Fibroblast of peridontal ligament (primary cell): ENCODE measurements around the gene MTX1.
"Not testable (repeated sequence)": the region's sequence is repeated elsewhere in the genome, so short reads cannot be mapped to it uniquely, and the experiment has no call there.

Source experiments
- DNase-seq: peaks from one replicate; pipeline ENCODE4 v3.0.0-alpha.2; 2010; ENCODE audit errors: extremely low read depth

MTX1 gene, protein sequence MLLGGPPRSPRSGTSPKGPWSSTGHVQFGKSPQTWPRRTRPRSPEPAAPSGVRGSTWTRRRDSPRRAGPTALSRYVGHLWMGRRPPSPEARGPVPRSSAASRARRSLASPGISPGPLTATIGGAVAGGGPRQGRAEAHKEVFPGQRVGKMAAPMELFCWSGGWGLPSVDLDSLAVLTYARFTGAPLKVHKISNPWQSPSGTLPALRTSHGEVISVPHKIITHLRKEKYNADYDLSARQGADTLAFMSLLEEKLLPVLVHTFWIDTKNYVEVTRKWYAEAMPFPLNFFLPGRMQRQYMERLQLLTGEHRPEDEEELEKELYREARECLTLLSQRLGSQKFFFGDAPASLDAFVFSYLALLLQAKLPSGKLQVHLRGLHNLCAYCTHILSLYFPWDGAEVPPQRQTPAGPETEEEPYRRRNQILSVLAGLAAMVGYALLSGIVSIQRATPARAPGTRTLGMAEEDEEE

DNA sequence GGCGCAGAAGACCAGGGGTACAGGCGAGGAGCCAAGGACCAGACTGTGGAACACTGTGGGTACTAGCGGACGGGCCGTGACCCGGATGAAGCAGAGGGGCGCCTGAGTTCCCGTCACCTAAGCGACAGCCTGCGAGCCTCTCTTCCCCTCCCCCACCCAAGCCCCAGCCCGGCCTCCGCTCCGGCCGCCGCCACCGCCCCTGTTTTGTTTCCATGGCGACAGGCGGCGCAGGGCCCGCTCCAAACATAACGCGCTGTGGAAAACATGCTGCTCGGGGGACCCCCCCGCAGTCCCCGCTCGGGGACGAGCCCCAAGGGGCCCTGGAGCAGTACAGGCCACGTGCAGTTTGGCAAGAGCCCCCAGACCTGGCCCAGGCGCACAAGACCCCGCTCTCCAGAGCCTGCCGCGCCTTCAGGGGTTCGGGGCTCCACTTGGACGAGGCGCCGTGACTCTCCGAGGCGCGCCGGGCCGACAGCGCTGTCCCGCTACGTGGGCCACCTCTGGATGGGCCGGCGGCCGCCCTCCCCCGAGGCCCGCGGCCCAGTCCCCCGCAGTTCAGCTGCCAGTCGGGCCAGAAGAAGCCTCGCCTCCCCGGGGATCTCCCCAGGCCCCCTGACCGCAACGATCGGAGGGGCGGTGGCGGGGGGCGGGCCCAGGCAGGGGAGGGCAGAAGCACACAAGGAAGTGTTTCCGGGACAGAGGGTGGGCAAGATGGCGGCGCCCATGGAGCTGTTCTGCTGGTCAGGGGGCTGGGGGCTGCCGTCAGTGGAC lies at the start of gene MTX1:
Gene MTX1, plus strand, starts transcription at position 155 of the 771 bp plus-strand sequence. Its CDS starts 110 bp downstream, at position 265.
- DNase-seq = peak; percentile 81

DNA sequence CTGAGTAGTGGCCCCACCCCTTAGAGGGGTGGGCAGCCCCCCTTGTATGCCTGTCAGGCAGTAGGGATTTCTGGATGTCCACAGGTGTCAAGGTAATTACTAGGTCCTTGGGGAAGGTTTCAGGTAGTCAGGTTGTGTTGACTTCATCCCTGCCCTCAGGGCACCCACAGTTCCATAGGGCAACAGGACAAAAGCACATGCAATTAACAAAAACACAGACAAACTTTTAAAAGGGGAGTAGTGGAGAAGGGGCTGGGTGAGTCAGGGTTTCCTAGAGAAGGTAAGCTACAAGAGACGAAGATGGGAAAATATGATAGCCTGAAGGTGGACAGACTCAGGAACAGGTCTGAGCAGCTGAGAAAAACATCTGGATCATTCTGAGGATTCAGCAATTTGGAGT lies 49.5 kb upstream of the MTX1 start:
- no peak for DNase-seq

DNA sequence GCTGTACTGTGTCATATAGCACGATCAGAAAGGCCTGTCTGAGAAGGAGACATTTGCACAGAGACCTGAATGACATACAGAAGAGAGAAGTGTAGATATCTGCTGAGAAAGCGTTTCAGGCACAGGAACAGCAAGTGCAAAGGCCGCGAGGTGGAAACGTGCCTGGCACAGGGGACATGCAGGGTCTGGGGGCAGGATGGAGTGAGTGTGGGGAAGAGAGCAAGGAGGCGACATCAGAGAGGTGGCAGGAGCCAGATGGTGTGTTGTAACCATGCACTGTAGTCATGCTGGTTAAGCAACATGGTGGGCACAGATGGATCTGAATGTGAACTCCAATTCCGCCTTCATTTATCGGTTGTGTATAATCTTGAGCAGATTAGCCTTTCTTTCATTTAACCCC lies 48.4 kb upstream of the MTX1 start:
- DNase-seq = no peak

DNA sequence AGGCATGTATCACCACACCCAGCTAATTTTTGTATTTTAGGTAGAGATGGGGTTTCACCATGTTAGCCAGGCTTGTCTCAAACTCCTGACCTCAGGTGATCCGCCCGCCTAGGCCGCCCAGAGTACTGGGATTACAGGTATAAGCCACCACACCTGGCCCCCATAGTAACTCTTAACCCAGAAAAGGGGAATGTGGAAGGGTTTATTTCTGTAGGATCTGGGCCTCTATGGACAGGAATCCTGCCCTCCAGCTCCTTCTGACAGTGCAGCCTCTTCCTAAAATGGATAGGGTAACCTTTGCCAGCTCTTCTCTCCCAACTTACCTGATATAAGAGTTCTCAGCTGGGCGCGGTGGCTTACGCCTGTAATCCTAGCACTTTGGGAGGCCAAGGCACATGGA lies 45.9 kb upstream of the MTX1 start:
- DNase-seq = not testable (repeated sequence)

DNA sequence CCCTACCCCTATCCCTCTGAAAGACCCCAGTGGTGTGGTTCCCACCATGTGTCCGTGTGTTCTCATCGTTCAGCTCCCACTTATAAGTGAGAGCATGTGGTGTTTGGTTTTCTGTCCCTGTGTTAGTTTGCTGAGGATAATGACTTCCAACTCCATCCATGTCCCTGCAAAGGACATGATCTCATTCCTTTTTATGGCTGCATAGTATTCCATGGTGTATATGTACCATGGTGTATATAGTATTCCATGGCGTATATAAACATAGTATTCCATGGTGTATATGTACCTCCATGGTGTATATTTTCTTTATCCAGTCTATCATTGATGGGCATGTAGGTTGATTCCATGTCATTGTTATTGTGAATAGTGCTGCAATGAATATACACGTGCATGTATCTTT lies 44.7 kb upstream of the MTX1 start:
- not testable (repeated sequence) for DNase-seq

DNA sequence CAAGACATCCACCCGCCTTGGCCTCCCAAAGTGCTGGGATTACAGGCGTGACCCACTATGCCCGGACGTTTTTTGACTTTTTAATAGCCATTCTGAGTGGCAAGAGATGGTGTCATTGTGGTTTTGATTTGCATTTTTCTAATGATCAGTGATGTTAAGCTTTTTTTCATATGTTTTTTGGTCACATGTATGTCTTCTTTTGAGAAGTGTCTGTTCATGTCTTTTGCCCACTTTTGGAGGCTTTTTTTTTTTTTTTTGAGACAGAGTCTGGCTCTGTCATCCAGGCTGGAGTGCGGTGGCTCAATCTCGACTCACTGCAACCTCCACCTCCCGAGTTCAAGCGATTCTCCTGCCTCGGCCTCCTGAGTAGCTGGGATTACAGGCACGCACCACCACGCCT lies 43.9 kb upstream of the MTX1 start:
- not testable (repeated sequence) for DNase-seq

DNA sequence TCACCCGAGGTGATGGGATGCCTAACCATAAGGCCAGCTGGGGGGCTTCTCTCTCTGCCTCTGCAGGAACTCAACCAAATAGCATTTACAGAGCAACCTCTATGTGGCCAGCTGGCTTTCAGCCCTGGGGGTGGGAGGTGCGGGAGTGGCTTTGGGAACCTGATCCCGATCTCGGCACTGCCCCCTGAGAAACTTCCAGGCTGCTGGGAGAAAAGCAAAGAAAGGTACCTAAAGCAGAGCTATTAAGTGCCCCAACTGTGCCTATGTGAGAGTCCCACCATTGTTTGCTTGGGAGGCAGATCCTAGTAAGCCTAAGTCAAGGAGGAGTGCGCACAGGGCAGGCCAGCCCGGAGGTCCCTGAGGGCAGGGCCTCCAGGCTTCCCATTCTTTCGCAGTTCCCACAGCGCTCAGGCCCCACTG lies 42.4 kb upstream of the MTX1 start:
- no peak for DNase-seq

DNA sequence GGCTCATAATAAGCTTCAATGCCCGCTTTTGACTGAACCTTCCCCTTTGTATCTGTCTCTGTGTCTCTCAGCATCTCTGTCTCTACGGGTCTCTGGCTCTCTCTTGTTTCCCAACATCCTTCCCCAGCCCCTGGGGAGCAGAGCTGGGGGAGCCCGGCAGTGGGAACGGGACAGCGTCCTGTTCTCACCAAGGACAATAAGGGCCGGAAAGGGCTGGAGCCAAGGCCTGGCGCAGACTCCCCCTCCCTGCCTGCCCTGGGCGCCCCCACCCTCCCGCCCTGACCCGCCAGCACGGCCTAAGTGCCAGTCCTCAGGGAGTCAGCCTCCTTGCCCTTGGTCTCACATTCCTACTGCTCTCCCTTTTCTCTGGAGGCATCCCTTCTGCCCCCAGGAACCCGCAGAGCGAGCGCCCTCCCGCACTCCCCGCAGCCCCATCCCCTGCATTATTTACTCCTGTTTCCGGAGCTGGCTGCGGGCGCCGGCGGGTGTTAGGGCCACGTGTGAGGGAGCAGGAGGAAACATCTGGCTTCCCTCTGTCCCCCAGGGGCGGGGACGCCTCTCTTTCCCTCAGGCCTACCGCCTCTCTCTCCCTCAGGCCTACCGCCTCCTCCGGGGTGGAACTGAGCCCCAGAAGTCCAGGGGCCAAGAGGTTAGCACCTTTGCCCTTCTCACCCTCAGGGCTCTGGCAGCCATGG lies 41.9 kb upstream of the MTX1 start:
- DNase-seq = no peak

DNA sequence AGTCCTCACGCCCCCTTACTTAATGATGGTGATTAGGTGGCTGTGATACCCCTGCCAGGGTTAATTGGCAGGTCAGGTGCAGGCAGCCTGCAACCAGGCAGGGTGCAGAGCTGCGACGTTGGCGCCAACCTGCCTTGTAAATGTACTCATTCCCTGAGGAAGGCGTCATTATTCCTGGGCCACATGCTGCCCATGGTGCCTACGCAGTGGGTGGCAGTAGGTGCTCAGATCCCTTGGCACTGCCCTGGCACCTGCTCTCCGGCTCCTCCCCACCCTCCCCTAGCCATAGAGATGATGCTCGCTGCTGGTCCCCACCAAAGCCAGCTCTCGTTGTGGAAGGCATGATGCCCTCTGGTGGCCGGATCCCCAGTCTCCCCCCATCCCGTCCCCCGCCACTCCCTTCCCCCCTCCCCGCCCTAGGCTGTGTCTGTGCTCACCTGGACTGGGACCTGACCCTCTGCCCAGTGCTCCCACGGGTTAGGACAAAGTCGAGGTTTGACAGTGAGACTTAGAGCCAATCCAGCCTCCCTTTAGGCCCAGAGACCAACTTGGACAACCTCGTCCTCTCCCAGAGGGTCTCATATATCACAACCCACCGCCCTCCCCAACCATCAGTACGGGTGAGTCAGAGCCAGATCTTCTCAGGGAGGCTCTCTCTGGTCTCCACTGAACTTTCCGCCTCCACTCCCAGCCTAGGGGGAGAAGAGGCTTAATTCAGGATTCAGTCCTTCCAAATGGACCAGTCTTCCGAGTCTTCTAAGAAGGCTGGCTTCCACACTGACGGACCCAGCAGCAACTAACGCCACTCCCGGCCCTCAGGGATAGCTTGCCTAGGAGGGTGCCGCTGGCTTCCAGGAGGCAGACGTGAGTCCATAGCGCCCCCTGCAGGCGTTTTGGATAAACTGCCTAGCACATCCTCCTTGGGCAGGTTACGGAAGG lies 41.1 kb upstream of the MTX1 start:
- DNase-seq = peak; percentile 81

DNA sequence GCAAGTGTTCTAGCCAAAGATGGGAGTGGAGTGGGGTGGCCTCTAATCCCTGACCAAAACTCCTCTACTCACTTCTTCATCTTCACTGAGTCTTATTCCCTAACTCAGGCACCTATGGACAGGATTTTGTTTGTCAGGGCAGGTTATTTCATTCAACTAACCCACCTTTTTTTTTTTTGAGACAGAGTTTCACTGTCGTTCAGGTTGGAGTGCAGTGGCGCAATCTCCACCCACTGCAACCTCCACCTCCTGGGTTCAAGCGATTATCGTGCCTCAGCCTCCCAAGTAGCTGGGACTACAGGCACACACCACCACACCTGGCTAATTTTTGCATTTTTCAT lies 40.4 kb upstream of the MTX1 start:
- not testable (repeated sequence) for DNase-seq

DNA sequence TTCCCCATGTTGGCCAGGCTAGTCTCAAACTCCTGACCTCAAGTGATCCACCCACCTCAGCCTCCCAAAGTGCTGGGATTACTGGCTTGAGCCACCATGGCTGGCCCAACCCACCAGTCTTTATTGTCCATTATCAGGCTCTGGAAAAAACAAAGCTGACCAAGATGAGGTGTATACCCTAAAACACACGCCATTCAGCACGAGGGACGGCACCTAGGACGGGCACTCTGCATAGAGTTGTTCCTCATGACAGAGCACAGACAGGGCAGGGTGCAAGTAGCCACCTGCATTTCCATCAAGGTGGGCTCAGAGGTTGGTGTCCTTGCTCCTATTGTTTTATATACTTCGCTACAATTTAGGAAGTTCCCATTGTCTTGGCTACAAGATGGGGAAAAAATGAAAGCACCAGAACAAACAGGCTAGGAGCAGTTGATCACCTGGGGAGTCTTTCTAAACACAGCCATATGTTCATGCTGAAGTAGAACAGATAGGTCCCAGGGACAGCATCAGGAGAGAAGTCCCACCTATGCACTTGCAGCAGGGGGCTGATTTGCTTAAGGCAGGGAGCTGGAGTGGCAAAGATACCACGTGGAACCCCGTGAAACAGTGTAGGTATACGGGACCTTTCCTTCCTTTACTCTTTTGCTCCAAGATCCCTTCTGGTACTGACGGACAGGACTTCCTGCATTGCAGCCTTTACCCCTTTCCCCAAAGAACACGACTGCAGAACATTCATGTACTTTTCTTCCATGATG lies 39.9 kb upstream of the MTX1 start:
- DNase-seq = no peak

DNA sequence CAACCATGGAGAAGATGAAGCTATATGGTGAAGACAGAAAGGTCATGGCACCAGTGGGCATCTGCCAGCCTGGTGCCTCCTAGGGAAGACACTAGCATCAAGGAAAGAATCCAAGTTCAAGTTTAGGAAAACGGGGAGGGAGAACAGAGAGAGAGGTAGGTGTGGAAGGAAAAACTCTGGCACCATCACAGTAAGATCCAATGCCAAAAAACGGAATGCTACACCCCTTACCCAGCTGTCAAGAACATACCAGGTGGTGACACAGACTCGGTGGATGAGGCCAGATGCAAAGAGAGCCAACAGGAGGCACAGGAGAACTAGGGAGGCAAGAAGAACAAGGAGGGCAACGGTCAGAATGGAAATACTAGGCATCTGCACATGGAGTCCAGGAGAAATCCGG lies 39.0 kb upstream of the MTX1 start:
- no peak for DNase-seq

DNA sequence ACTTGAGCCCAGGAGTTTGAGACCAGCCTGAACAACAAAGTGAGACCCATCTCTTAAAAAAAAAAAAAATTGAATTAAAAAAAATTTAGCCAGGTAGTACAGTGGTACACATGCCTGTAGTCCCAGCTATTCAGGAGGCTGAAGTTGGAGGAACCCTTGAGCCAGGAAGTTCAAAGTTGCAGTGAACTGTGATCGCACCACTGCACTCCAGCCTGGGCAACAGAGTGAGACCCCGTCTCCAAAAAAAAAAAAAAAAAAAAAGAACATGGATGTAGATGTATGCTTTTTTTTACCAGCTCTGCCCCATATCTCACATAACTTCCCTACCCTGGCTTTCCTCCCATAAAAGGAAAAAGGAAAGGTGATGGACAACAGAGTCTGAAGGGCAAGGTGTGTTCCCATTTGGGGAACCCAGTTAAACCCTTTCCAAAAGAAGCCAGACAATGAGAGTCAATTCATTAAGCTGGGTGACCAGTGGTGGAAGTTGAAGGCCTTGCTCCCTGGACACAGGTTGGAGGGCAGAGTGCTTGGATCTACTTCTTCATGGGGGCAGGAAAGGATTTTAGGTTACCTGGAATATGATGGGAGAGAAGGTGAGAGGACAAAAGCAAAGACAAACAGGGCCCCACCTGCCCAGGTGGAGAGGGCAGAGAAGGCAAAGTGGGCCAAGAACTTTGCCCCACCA lies 38.3 kb upstream of the MTX1 start:
- no peak for DNase-seq

DNA sequence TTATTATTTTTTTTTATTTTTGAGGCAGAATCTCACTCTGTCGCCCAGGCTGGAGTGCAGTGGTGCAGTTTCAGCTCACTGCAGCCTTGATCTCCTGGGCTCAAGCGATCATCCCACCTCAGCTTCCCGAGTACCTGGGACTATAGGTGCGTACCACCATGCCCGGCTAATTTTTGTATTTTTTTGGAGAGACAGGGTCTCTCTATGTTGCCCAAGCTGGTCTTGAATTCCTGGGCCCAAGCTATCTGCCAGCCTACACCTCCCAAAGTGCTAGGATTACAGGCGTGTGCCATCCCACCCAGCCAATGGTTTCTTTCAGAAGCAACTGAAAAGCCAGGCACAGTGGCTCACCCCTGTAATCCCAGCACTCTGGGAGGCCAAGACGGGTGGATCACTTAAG lies 37.7 kb upstream of the MTX1 start:
- no peak for DNase-seq

DNA sequence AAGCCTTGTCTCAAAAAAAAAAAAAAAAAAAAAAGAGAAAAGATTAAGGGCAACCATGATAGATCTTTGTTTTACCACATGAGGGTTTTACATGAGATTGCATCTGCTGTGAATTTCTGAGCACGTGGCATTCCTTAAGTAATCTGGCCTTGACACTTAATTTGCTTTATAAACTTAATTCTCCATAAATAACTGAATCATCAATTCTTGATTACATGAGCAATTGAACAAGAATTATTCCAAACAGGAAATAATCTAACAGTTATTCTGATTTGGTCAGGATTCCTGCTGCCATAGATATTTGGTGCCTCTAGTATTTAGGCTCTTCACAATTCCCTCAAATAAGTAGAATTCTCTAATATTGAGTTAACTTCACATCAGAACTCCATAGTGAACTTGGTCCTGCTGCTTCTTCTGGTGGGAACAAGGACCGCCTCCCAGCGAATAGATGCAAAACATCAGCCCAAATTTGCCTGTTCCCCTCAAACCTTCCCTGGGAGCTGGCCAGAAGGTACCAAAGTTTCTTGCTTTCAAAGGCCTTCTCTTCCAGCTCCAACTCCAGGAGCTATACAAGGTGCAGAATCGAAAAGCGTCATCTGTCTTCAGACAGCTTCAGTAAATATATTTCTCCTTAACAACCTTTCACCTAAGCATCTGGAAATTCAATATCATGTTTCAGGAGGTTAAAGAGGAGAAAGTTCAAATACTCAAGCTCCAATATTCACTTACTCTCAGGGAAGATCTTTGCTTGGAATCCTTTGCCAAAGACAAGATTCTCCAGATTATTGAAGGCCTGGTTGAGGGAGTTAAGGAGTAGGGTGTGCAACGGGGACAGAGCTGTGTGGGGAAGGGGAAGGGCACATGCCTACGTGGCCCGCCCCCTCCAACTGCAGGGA lies 36.4 kb upstream of the MTX1 start:
- no peak for DNase-seq

DNA sequence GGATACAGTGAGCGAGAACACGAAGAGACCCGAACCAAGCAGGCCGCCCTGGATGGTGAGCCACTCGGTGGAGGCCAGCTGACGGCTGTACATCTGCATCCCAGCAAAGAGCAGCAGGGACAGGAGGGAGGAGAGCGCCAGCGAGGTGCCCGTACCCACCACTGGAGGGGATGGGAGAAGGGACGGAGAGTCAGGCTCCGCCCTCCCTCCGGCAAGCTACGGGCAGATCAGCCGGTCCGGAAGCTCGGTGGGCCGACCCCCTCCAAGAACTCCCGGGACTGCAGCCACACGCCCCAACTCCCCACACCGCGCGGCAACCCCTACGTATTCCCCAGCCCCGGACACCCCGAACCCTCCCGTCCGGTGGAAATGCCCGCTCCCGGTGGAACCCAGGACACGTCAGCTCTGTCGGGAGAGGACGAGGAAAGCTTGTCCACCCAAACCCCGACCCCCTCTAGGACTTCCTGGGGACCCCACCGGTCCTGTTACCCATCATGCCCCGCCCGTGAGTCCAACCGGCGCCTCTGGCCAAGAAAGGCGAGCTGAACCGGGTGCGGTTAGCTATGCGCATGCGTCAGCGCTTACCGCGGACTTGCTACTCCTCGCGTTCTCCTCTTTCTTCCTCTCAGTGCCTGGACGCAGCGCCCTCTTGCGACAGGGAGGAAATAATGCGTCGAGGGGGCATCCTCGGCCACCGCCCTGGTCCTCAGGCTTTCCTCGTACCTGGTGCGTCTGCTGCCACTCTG lies 35.6 kb upstream of the MTX1 start, which contains the start of gene KRTCAP2:
Gene KRTCAP2, minus strand, starts transcription at position 573 of the 746 bp plus-strand sequence. Its CDS starts 80 bp downstream, at position 493.
- peak; percentile 96 for DNase-seq

DNA sequence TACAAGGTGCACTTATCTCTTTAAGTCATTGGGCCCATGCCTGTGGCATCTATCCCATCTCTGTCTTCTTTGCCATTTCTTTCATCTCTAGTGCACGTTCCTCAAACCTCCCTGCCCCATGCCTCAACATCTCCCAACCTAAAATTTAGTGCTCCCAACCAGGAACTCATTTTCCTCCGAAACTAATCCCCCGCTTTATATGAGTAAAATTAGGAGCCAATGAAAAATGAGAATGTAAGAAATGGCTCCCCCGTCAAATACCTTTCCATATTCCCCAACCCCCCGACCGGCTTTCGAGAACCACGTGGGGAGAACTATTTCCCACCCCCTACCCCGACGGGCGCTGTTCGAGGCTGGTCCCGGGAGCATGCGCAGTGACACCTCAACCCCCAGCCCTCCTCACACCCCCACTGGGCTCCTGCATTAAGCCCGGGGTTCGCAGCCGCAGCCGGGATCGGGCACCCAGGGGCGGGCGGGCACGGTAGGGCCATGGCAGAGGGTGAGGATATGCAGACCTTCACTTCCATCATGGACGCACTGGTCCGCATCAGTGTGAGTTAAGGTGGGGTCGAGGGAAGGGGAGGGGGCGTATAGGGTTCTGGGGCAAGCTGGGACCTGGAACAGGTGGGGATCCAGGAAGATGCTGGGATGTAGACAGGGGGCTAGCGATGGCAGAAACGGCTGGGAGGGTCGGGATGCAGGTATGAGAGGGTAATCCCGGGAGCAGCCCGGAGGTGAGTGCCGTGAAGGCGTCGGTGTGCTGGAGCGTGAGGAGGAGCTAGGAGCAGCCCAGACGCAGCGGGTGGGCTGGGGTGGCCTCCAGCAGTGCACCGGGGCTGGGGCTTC lies 34.8 kb upstream of the MTX1 start, which contains the start of gene TRIM46:
Gene TRIM46, plus strand, starts transcription at position 372 of the 846 bp plus-strand sequence. Its CDS starts 118 bp downstream, at position 490.
- peak; percentile 37 for DNase-seq
